ENCODE data around the gene CYP2D6. TPM values are rescaled to one million over a fixed set of nuclear protein-coding genes. Genes with fewer than 3 reads are reported as not detected.
A peak's percentile ranks its signal among the peaks of the same experiment; 100 is the strongest.

Gene CYP2D6
- total RNA-seq, 1 experiment from 2014 or later = 6.7 TPM

DNA sequence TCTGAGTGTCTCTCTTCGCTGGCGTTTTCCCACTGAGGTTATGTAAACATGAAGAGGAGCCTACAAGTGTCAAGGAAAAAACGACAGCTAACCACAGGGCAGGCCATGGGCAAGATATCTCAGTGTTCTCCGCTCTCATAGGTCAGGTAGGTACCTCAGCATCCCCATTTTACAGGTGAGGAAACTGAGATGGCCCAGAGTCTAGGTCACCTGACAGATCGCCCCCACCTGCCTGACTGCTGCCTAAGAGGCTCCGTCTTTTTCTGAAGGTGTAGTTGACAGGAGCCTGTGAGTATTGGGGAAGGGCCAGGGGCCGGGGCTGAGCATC lies 39.2 kb downstream of the CYP2D6 start:
- DNase-seq = no peak

DNA sequence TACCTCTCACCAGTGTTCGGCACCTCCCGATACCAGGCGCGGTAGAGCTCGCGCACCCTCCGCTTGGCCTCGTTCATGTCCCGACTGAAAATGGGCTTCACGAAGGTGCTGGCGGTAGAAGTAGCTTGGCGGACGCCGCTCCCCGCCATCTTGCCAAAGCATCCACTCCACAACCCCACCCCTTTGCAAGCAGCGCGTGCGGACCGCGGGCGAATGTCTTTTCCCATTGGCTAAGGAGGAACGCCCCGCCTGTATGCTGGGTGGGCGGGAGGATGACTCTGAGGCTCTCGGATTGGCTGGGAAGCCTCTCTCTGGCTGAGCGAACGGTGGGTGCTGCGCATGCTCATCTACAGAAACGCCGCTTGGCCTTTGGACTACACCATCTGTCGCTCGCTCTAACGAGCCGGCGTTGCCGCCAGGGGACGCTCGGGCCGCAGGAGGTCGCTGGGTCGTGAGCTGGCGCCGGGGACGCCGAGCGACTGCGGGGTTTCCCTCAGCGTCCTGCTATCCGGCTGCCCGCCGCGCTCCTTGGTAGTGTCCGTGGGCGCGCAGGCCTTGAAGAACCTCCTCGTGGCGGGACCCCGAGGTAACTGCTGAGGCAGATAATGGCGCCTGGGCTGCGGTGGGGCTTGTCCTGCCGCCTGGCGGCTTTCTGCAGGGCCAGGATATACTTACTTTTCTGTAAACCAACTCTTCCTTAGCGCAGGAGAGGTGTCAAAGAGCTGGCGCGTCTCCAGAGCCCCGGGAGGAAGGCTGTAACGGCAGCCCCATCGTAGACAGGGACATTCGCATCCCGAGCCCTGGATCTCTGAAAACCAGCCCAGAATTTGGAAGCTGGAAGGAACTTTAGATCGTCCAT lies 39.8 kb downstream of the CYP2D6 start, which contains the start of gene NDUFA6:
TSS of gene NDUFA6 (minus strand) at position 177 of the 859 bp plus-strand sequence. CDS start at position 149, 28 bp downstream.
- Histone ChIP-seq H3K4me3 (peak within 1 kb of the TSS; percentile 98), H3F3A (ENCODE audit: insufficient read depth, low read depth) (peaks cover 23% of the 10 kb centered on the region; the same call in 1 of the 2 replicates), H3K4me2 (peak within 1 kb of the TSS; percentile 90), H3K9me3 (ENCODE audit: insufficient read depth, low read depth) (no peaks in the 10 kb centered on the region), H3K79me2 (ENCODE audit: low read depth) (peaks cover 25% of the 10 kb centered on the region), H3K27ac (peak within 1 kb of the TSS; percentile 59), H3K4me1 (replicated peaks; ENCODE audit: insufficient read depth) (peaks cover 16% of the 10 kb centered on the region; the same call in 1 of the 2 replicates), H3K27me3 (ENCODE audit: insufficient read depth, low read depth) (no peaks in the 10 kb centered on the region), H4K20me1 (ENCODE audit: insufficient read depth) (no peaks in the 10 kb centered on the region; the same call in 1 of the 2 replicates), H3K9me2 (ENCODE audit: insufficient read depth) (no peaks in the 10 kb centered on the region), H2AFZ (peak within 1 kb of the TSS; percentile 97), H3K36me3 (ENCODE audit: low read depth) (peaks cover 19% of the 10 kb centered on the region)
- BruUV-seq (replicated peaks) = no TSS peak
- DNase-seq = peak; percentile 98
- intact Hi-C loops (cut with micrococcal nuclease; ENCODE audit: unreplicated experiment) = loop anchor here (1.0 to 5.0 kb wide), 6 partner anchors 12 to 354 kb away; partner anchors contain the start of gene SMDT1
- POLR2A ChIA-PET (ENCODE audit: unreplicated experiment) = interaction anchor here (0.5 to 0.7 kb wide), 10 partner anchors 9 to 1378 kb away, joined by 3 to 31 read pairs (median 4); partner anchors contain the start of genes SMDT1 and WBP2NL
- no peak for TF ChIP-seq EZH2 (IDR thresholded peaks at IDR 0.05; ENCODE audit: low read depth)
- TF ChIP-seq, protein P1, sequence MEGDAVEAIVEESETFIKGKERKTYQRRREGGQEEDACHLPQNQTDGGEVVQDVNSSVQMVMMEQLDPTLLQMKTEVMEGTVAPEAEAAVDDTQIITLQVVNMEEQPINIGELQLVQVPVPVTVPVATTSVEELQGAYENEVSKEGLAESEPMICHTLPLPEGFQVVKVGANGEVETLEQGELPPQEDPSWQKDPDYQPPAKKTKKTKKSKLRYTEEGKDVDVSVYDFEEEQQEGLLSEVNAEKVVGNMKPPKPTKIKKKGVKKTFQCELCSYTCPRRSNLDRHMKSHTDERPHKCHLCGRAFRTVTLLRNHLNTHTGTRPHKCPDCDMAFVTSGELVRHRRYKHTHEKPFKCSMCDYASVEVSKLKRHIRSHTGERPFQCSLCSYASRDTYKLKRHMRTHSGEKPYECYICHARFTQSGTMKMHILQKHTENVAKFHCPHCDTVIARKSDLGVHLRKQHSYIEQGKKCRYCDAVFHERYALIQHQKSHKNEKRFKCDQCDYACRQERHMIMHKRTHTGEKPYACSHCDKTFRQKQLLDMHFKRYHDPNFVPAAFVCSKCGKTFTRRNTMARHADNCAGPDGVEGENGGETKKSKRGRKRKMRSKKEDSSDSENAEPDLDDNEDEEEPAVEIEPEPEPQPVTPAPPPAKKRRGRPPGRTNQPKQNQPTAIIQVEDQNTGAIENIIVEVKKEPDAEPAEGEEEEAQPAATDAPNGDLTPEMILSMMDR (conservative IDR thresholded peaks at IDR 0.05) = peak; percentile 92
- CTCF ChIA-PET = interaction anchor here (0.6 to 2.1 kb wide), 8 partner anchors 8 to 485 kb away, joined by 3 to 28 read pairs (median 10); no protein-coding TSS in a partner anchor

More for the DNA sequence above, 39.2 kb downstream of the CYP2D6 start:
- H3K4me1 ChIP-seq (replicated peaks; ENCODE audit: insufficient read depth) = peaks cover 16% of the 10 kb centered on the region; the same call in 1 of the 2 replicates
- H3K4me2 ChIP-seq = peak overlapping the region; percentile 90
- TF ChIP-seq, protein P1 (conservative IDR thresholded peaks at IDR 0.05) = no peak
- TF ChIP-seq EZH2 (IDR thresholded peaks at IDR 0.05; ENCODE audit: low read depth) = no peak
- no peaks in the 10 kb centered on the region for H3K9me2 ChIP-seq (ENCODE audit: insufficient read depth)
- H3F3A ChIP-seq (ENCODE audit: insufficient read depth, low read depth) = peaks cover 20% of the 10 kb centered on the region; the same call in 1 of the 2 replicates
- ChIA-PET POLR2A (ENCODE audit: unreplicated experiment) (interaction anchor here (0.6 to 0.7 kb wide), 2 partner anchors 144 to 532 kb away, joined by 3 to 6 read pairs; partner anchors contain the start of gene CENPM), CTCF (interaction anchor here (0.6 to 2.1 kb wide), 5 partner anchors 21 to 484 kb away, joined by 3 to 13 read pairs (median 9); no protein-coding TSS in a partner anchor)
- no peaks in the 10 kb centered on the region; the same call in 1 of the 2 replicates for H4K20me1 ChIP-seq (ENCODE audit: insufficient read depth)
- peak overlapping the region; percentile 98 for H3K4me3 ChIP-seq
- 0 out of 2 replicates have a peak, but pooled peaks cover 13% of the 10 kb centered on the region for H3K36me3 ChIP-seq (ENCODE audit: low read depth)
- intact Hi-C loops (cut with micrococcal nuclease; ENCODE audit: unreplicated experiment) = loop anchor here (1.0 to 5.0 kb wide), 5 partner anchors 69 to 353 kb away; no protein-coding TSS in a partner anchor
- H3K27ac ChIP-seq = no peak overlapping the region
- no TSS peak for BruUV-seq (replicated peaks)
- no peaks in the 10 kb centered on the region for H3K9me3 ChIP-seq (ENCODE audit: insufficient read depth, low read depth)
- H3K27me3 ChIP-seq (ENCODE audit: insufficient read depth, low read depth) = no peaks in the 10 kb centered on the region
- peaks cover 25% of the 10 kb centered on the region for H3K79me2 ChIP-seq (ENCODE audit: low read depth)
- H2AFZ ChIP-seq = peak overlapping the region; percentile 95

DNA sequence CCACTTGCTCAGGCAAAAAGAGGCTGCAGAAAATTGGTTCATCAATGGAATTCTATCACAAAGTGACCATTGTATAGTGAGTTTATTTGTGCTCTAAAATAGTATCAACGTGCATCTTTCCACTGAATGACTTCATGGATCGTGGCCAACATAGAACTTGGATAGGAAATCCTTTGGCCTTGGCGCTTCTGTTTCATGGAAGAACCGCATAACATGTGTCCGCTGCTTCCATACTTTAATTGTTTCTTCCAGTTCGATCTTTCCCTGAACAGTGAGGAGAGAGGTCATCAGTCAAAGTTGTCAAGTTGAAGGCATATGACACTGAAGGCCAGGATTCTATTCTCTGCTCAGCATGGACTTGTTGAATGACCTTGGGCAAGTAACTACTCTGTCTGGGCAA lies 44.6 kb downstream of the CYP2D6 start:
- no peaks in the 10 kb centered on the region for H3K9me3 ChIP-seq (ENCODE audit: insufficient read depth, low read depth)
- DNase-seq = no peak
- H3K27ac ChIP-seq = no peak overlapping the region
- no peaks in the 10 kb centered on the region for H3K9me2 ChIP-seq (ENCODE audit: insufficient read depth)
- peaks cover 18% of the 10 kb centered on the region; the same call in 1 of the 2 replicates for H3F3A ChIP-seq (ENCODE audit: insufficient read depth, low read depth)
- ChIA-PET CTCF (no interaction called here), POLR2A (ENCODE audit: unreplicated experiment) (no interaction called here)
- H3K4me1 ChIP-seq (replicated peaks; ENCODE audit: insufficient read depth) = peaks cover 9% of the 10 kb centered on the region; the same call in 1 of the 2 replicates
- no peak overlapping the region for H2AFZ ChIP-seq
- no peaks in the 10 kb centered on the region for H3K27me3 ChIP-seq (ENCODE audit: insufficient read depth, low read depth)
- peaks cover 33% of the 10 kb centered on the region for H3K79me2 ChIP-seq (ENCODE audit: low read depth)
- H3K4me2 ChIP-seq = no peak overlapping the region
- no peak for TF ChIP-seq EZH2 (IDR thresholded peaks at IDR 0.05; ENCODE audit: low read depth)
- TF ChIP-seq, protein P1 (conservative IDR thresholded peaks at IDR 0.05) = no peak
- intact Hi-C loops (cut with micrococcal nuclease; ENCODE audit: unreplicated experiment) = no loop called here
- no peaks in the 10 kb centered on the region; the same call in 1 of the 2 replicates for H4K20me1 ChIP-seq (ENCODE audit: insufficient read depth)
- no TSS peak for BruUV-seq (replicated peaks)
- H3K4me3 ChIP-seq = no peak overlapping the region
- peaks cover 21% of the 10 kb centered on the region for H3K36me3 ChIP-seq (ENCODE audit: low read depth)
